ENCODE measurements around the gene AKAP9.

The AKAP9 gene

DNA sequence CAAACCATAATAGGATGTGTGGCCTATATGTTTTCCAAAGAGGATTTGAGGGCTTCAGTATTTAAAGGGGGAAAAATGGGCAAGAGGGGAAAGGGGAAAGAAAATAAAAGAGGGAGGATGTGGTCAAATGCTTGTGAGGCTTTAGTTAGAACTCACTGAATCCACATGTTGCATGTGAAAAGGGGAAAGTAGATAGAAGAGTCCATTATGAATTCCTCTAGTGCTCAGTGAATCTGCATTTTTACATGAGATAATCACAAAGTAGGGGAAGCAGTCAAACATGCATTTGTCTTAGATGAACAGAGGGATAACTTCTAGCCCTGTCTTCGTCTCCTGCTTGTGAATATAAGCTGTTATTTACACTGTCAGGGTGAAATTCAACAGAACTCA is 24.6 kb upstream of the AKAP9 start:
- POLR2A ChIA-PET: interaction anchor here (0.5 kb wide), 1 partner anchor 24 kb away, joined by 5 read pairs; the partner anchor contains the start of gene AKAP9
- TF ChIP-seq, protein P1, sequence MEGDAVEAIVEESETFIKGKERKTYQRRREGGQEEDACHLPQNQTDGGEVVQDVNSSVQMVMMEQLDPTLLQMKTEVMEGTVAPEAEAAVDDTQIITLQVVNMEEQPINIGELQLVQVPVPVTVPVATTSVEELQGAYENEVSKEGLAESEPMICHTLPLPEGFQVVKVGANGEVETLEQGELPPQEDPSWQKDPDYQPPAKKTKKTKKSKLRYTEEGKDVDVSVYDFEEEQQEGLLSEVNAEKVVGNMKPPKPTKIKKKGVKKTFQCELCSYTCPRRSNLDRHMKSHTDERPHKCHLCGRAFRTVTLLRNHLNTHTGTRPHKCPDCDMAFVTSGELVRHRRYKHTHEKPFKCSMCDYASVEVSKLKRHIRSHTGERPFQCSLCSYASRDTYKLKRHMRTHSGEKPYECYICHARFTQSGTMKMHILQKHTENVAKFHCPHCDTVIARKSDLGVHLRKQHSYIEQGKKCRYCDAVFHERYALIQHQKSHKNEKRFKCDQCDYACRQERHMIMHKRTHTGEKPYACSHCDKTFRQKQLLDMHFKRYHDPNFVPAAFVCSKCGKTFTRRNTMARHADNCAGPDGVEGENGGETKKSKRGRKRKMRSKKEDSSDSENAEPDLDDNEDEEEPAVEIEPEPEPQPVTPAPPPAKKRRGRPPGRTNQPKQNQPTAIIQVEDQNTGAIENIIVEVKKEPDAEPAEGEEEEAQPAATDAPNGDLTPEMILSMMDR (IDR thresholded peaks at IDR 0.05; ENCODE audit: insufficient read depth, low read length, missing control alignments): no peak
- no peak overlapping the region for H3K4me3 ChIP-seq (ENCODE audit: low read depth, low read length)
- CTCF ChIA-PET: interaction anchor here (0.9 kb wide), 1 partner anchor 24 kb away, joined by 3 read pairs; the partner anchor contains the start of gene AKAP9
- DNase-seq (ENCODE audit: low read depth, low spot score): no peak

DNA sequence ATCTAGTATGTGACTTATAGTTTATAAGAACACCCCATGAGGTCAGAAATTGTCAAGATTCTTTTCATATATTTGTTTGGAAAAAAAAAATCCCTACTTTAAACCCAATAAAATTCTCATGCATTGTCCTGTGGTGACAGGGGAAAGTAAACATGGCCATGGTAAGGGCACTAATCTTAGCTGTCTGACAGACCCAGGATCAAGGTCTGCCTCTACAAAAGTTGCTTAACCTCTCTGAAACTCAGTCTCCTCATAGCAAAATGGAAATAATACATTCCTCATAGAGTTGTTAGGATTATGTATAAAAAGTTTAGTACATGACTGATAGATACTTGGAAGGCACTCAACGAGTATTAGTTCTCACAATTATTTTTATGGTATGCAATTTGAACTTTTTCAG is 22.3 kb upstream of the AKAP9 start:
- no peak overlapping the region for H3K4me3 ChIP-seq (ENCODE audit: low read depth, low read length)
- TF ChIP-seq, protein P1 (IDR thresholded peaks at IDR 0.05; ENCODE audit: insufficient read depth, low read length, missing control alignments): no peak
- CTCF ChIA-PET: no interaction called here
- no peak for DNase-seq (ENCODE audit: low read depth, low spot score)
- POLR2A ChIA-PET: no interaction called here

DNA sequence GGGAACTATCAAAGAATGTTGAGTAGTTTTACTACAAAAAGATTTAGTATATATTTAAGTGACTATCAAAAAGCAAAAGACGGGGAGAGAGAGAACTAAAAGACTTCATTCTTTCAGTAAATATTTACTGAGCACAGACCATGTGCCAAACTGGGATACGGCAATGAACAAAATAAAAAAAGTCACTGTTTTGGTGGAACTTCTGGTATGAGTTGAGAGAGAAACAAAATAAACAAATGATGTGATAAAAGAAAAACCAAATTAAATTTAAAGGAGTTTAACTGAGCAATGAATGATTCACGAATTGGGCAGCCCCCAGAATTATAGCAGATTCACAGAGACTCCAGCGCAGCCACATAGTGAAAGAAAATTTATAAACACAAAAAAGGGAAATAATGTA is 17.8 kb upstream of the AKAP9 start:
- ChIA-PET POLR2A (no interaction called here), CTCF (interaction anchor here (0.7 to 1.7 kb wide), 3 partner anchors 42 to 257 kb away, joined by 3 to 5 read pairs (median 3); partner anchors contain the start of gene MTERF1)
- TF ChIP-seq, protein P1 (IDR thresholded peaks at IDR 0.05; ENCODE audit: insufficient read depth, low read length, missing control alignments): no peak
- no peak overlapping the region for H3K4me3 ChIP-seq (ENCODE audit: low read depth, low read length)
- DNase-seq (ENCODE audit: low read depth, low spot score): no peak

DNA sequence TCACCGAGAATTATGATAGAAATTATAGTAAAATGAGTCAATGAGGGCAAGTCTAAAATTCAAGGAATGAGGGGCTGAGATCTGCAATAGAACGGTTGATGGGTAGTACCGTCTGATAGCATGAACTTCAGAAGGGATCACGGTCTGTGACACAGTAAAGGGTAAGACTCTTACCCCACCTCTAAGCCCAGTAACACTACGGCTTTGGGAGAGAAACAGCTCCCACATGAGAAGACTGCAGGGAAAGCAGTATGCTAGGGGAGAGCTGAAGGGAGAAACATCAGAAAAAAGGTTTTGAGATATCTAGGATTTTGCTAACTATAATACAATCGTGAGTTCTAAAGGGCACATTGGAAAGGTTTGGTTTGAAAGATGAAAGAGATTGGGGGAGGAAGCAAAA is 12.8 kb upstream of the AKAP9 start:
- POLR2A ChIA-PET: interaction anchor here (0.6 kb wide), 1 partner anchor 15 kb away, joined by 3 read pairs; no protein-coding TSS in a partner anchor
- no peak for DNase-seq (ENCODE audit: low read depth, low spot score)
- TF ChIP-seq, protein P1 (IDR thresholded peaks at IDR 0.05; ENCODE audit: insufficient read depth, low read length, missing control alignments): peak; percentile 45
- H3K4me3 ChIP-seq (ENCODE audit: low read depth, low read length): no peak overlapping the region
- CTCF ChIA-PET: interaction anchor here (0.9 to 1.6 kb wide), 5 partner anchors 9 to 97 kb away, joined by 3 to 4 read pairs (median 3); partner anchors contain the start of gene AKAP9

DNA sequence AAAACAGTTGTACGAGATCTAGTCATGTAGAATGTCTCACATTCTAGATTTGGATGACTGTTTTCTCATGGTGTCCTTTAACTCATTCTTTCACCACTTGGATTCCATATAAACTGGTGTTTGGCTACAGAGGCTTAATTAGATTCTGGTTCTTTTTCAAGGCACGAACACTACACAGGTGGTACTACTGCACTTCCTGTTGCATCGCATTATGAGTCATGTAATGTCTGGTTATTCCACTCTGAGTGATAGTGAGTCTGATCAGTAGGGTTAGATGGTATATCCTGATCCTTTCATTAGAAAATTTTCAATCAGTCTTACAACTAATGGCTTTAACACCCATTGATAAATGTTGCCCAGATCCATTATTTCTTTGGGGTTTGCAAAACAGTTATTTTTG is 11.2 kb upstream of the AKAP9 start:
- no peak for DNase-seq (ENCODE audit: low read depth, low spot score)
- H3K4me3 ChIP-seq (ENCODE audit: low read depth, low read length): no peak overlapping the region
- TF ChIP-seq, protein P1 (IDR thresholded peaks at IDR 0.05; ENCODE audit: insufficient read depth, low read length, missing control alignments): no peak
- CTCF ChIA-PET: interaction anchor here (1.5 kb wide), 1 partner anchor 10 kb away, joined by 4 read pairs; no protein-coding TSS in a partner anchor
- POLR2A ChIA-PET: no interaction called here

DNA sequence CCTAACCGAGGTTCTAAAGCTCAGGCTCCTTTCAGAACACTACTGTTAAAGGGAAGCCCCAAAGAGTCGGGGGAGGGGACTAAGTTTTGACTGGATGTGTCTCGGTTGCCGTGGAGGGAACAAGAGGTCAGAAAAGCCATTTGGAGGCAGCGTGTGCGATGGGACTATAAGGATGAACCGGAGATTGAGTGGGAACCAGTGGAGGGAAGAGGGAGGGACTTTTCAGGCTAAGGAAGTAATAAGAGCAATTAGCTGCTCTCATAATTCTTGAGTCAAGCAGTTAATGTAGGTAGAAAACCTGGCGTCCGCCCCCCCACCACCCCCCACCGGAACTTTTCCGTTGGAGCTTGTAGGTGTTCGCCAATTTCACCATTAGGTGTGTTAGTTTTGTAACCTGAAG is 491 bp upstream of the AKAP9 start:
- no peak for DNase-seq (ENCODE audit: low read depth, low spot score)
- TF ChIP-seq, protein P1 (IDR thresholded peaks at IDR 0.05; ENCODE audit: insufficient read depth, low read length, missing control alignments): no peak
- peak overlapping the region; percentile 93 for H3K4me3 ChIP-seq (ENCODE audit: low read depth, low read length)
- POLR2A ChIA-PET: interaction anchor here (0.6 kb wide), 1 partner anchor 25 kb away, joined by 5 read pairs; no protein-coding TSS in a partner anchor
- CTCF ChIA-PET: interaction anchor here (1.0 to 2.0 kb wide), 6 partner anchors 12 to 110 kb away, joined by 3 to 7 read pairs (median 4); no protein-coding TSS in a partner anchor
